ENCODE data around the gene PALM.
A peak's percentile ranks its signal among the peaks of the same experiment; 100 is the strongest.
"Not testable (repeated sequence)": the region's sequence is repeated elsewhere in the genome, so short reads cannot be mapped to it uniquely, and the experiment has no call there.

Gene PALM, protein sequence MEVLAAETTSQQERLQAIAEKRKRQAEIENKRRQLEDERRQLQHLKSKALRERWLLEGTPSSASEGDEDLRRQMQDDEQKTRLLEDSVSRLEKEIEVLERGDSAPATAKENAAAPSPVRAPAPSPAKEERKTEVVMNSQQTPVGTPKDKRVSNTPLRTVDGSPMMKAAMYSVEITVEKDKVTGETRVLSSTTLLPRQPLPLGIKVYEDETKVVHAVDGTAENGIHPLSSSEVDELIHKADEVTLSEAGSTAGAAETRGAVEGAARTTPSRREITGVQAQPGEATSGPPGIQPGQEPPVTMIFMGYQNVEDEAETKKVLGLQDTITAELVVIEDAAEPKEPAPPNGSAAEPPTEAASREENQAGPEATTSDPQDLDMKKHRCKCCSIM

GRCh38 chr19:708154-709143 lies at the start of gene PALM:
TSS of gene PALM (plus strand) at chr19:708935. CDS start at chr19:709147, 212 bp downstream.
- Histone ChIP-seq H3K27me3 (ENCODE audit: control insufficient read depth, insufficient read depth, low read length) (no peaks in the 10 kb centered on the region), H3K4me3 (ENCODE audit: low read length) (peak within 1 kb of the TSS; percentile 60; the same call in 1 of the 2 replicates), H3K27ac (ENCODE audit: low read length) (no peak within 1 kb of the TSS), H3K36me3 (ENCODE audit: control insufficient read depth, insufficient read depth, low read length) (no peaks in the 10 kb centered on the region), H3K4me1 (ENCODE audit: control insufficient read depth, insufficient read depth, low read length) (peaks cover 2% of the 10 kb centered on the region; the same call in 1 of the 2 replicates), H3K9me3 (ENCODE audit: control insufficient read depth, insufficient read depth, low read length) (no peaks in the 10 kb centered on the region)
- no CpG with 5 or more reads among the region's 93 CpGs for WGBS (ENCODE audit: insufficient coverage, insufficient read length)
- DNase-seq (ENCODE audit: low read depth, low spot score) = no peak

DNA sequence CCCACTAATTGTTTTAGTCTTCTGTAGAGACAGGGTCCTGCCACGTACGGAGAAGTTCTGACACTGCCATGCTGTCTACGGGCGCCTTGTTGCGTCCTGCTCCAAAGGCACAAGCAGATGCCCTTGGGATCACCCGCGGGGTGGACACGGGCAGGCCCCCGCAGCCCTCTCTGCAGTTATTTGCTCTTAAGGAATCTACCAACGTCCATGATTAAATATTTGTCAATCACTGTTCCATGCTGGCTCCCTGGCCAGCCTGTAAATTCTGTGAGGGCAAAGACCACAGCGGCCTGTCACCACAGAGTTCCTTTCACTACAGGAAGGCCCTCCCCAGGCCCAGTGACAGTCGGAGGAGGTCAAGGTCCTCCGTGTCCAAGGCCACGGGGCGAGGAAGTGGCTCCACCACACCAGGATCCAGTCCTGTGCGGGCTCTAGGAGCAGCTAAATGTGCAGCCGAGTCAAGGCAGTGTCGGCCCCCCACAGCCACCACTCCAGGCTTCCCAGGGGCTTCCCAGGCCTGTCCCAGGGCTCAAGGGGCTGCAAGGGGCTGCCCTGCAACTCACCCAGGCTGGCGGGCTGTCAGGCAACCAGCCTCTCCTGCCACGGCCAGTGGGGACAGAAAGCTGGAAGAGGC lies 47.8 kb upstream of the PALM start:
- WGBS (ENCODE audit: insufficient coverage, insufficient read length) = no CpG with 5 or more reads among the region's 20 CpGs
- H3K27me3 ChIP-seq (ENCODE audit: control insufficient read depth, insufficient read depth, low read length) = no peaks in the 10 kb centered on the region
- no peak overlapping the region for H3K27ac ChIP-seq (ENCODE audit: low read length)
- H3K4me3 ChIP-seq (ENCODE audit: low read length) = no peak overlapping the region
- no peak for DNase-seq (ENCODE audit: low read depth, low spot score)
- peaks cover 2% of the 10 kb centered on the region; the same call in 1 of the 2 replicates for H3K4me1 ChIP-seq (ENCODE audit: control insufficient read depth, insufficient read depth, low read length)
- H3K9me3 ChIP-seq (ENCODE audit: control insufficient read depth, insufficient read depth, low read length) = no peaks in the 10 kb centered on the region
- H3K36me3 ChIP-seq (ENCODE audit: control insufficient read depth, insufficient read depth, low read length) = no peaks in the 10 kb centered on the region; the same call in 1 of the 2 replicates

DNA sequence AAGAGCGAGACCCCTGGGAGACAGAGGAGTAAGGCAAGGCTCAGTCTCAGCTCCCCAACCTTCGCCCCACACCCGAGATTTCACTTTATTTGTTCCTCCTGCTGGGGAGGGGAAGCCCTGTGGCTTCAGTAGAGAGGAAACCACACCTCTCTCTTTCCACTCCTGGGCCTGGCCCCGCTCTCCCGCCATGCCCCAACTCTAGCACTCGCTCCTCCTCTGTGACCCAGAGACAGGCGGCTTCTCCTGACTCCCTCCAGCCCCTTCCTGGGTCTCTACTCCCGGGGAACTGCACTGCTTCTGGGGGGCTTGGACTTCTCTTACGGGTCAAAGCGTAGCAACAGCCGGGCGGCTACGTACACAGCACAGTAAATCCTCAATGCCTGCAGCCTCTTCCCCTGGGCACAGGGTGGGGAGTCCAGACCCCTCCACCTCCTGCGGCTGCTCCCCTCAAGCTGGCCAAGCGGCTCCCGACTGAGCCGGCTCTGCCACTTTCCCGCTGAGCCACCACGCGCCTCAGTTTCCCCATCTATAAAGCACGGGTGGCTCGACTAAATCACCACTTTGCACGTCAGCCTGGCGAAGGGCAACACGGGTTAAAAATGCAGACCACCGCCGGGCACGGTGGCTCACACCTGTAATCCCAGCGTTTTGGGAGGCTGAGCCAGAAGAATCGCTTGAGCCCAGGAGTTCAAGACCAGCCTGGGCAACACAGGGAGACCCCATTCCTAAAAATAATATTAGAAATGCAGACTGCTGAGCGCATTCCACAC lies 47.1 kb upstream of the PALM start:
- Histone ChIP-seq H3K4me1 (ENCODE audit: control insufficient read depth, insufficient read depth, low read length) (peaks cover 2% of the 10 kb centered on the region; the same call in 1 of the 2 replicates), H3K36me3 (ENCODE audit: control insufficient read depth, insufficient read depth, low read length) (no peaks in the 10 kb centered on the region; the same call in 1 of the 2 replicates), H3K27me3 (ENCODE audit: control insufficient read depth, insufficient read depth, low read length) (no peaks in the 10 kb centered on the region), H3K27ac (ENCODE audit: low read length) (no peak overlapping the region), H3K9me3 (ENCODE audit: control insufficient read depth, insufficient read depth, low read length) (no peaks in the 10 kb centered on the region), H3K4me3 (ENCODE audit: low read length) (peak overlapping the region; percentile 93; the same call in 1 of the 2 replicates)
- no CpG with 5 or more reads among the region's 31 CpGs for WGBS (ENCODE audit: insufficient coverage, insufficient read length)
- DNase-seq (ENCODE audit: low read depth, low spot score) = no peak

DNA sequence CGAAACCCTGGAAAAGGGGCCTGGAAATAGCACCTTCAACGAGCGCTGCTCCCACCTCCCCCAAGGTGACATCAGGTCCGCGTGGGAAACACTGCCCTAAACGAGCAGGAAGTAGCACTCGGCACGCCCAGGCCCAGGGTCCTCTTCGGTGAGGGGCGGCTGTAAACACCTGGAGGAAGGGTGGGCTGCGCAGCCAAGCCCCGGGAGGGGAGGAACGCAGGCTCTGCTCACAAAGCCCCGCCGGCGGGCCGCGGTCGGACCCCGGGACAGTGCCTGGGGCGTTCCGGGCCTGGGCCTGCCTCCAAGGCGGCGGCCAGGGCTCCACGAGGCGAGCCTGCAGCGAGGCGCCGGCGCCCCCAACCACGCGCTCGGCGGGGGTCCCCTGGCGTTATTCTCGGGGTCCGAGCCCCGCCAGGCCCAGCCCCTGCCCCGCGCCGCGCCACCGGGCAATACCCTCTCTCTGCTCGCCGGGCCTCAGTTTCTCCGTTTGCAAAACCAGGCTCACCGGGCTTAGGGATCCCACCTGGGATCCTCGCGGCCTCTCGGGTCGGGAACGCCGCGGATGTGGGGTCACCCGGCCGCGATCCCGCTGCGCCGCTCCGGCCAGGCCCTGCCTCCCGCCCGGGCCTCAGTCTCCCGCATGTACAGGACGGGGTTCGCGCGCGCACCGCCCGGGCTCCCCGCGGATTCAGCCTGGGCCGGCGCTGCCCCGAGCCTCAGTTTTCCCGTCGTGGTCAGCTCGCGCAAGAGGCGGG lies 46.4 kb upstream of the PALM start:
- H3K4me1 ChIP-seq (ENCODE audit: control insufficient read depth, insufficient read depth, low read length) = peaks cover 2% of the 10 kb centered on the region; the same call in 1 of the 2 replicates
- no peaks in the 10 kb centered on the region; the same call in 1 of the 2 replicates for H3K36me3 ChIP-seq (ENCODE audit: control insufficient read depth, insufficient read depth, low read length)
- no peaks in the 10 kb centered on the region for H3K9me3 ChIP-seq (ENCODE audit: control insufficient read depth, insufficient read depth, low read length)
- no CpG with 5 or more reads among the region's 81 CpGs for WGBS (ENCODE audit: insufficient coverage, insufficient read length)
- H3K4me3 ChIP-seq (ENCODE audit: low read length) = peak overlapping the region; percentile 93
- no peaks in the 10 kb centered on the region for H3K27me3 ChIP-seq (ENCODE audit: control insufficient read depth, insufficient read depth, low read length)
- H3K27ac ChIP-seq (ENCODE audit: low read length) = no peak overlapping the region
- DNase-seq (ENCODE audit: low read depth, low spot score) = no peak

DNA sequence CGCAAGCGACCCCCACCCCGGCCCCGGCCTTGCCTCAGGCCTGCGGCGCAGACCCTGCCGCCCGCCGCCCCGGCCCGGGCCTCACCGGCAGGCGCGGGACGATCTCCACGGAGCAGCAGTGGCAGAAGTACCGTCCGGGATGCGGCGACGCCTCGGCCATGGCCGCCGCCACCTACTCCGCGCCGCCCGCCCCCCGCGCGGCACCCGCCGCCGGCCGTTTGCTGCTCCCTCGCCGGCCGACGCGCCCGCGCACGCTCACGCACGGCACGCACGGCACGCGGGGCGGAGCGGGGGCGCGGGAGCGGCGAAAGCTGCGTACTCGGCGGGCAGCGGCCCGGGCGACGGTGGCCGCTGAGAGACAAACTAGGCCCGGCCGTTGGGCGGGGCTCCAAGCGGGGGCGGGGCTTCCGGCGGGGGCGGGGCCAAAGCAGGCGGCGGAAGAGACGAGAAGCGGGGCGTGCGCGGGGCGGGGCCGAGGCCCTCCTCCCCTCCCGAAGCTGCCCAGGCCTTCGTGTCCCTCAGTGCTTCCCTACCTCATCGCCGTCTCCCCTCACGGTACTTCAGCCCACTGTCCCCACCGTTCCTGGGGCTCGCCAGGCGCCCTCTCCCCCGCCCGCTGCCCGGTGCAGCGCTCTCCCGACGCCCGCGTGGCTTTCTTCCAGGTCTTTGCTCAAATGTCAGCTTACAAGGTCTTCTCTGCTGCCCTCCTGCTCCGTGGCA lies 45.6 kb upstream of the PALM start, which contains the start of gene RNF126:
RNF126 (minus strand) TSS at position 253 of the 720 bp plus-strand sequence; CDS start at position 160, 93 bp downstream.
- no peaks in the 10 kb centered on the region; the same call in 1 of the 2 replicates for H3K36me3 ChIP-seq (ENCODE audit: control insufficient read depth, insufficient read depth, low read length)
- H3K9me3 ChIP-seq (ENCODE audit: control insufficient read depth, insufficient read depth, low read length) = no peaks in the 10 kb centered on the region
- H3K27ac ChIP-seq (ENCODE audit: low read length) = no peak within 1 kb of the TSS
- WGBS (ENCODE audit: insufficient coverage, insufficient read length) = no CpG with 5 or more reads among the region's 97 CpGs
- 0 out of 2 replicates have a peak, but pooled peaks cover 2% of the 10 kb centered on the region for H3K4me1 ChIP-seq (ENCODE audit: control insufficient read depth, insufficient read depth, low read length)
- DNase-seq (ENCODE audit: low read depth, low spot score) = peak; percentile 63
- H3K4me3 ChIP-seq (ENCODE audit: low read length) = peak within 1 kb of the TSS; percentile 93
- H3K27me3 ChIP-seq (ENCODE audit: control insufficient read depth, insufficient read depth, low read length) = no peaks in the 10 kb centered on the region

DNA sequence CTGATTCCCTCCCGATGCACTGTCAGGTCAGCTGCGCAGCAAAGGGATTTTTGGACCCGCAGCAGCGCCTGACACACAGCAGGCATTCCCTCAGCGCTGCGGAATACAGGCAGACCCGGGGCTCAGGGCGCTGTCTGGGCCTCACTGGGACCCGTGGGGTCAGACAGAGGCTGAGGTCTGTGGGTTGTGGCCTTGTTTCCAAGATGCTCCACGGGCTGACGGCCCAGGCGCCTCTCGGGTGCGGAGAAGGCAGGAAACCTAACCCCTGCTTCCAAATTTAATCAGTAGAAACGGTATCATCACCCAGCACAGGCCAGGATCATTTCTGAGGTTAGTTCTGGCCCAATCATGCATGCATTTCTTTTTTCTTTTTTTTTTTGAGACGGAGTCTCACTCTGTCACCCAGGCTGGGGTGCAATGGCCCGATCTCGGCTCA lies 45.0 kb upstream of the PALM start:
- Histone ChIP-seq H3K36me3 (ENCODE audit: control insufficient read depth, insufficient read depth, low read length) (no peaks in the 10 kb centered on the region), H3K27ac (ENCODE audit: low read length) (no peak overlapping the region), H3K4me1 (ENCODE audit: control insufficient read depth, insufficient read depth, low read length) (0 out of 2 replicates have a peak, but pooled peaks cover 2% of the 10 kb centered on the region), H3K9me3 (ENCODE audit: control insufficient read depth, insufficient read depth, low read length) (no peaks in the 10 kb centered on the region), H3K27me3 (ENCODE audit: control insufficient read depth, insufficient read depth, low read length) (no peaks in the 10 kb centered on the region), H3K4me3 (ENCODE audit: low read length) (no peak overlapping the region; the same call in 1 of the 2 replicates)
- no CpG with 5 or more reads among the region's 18 CpGs for WGBS (ENCODE audit: insufficient coverage, insufficient read length)
- DNase-seq (ENCODE audit: low read depth, low spot score) = no peak

DNA sequence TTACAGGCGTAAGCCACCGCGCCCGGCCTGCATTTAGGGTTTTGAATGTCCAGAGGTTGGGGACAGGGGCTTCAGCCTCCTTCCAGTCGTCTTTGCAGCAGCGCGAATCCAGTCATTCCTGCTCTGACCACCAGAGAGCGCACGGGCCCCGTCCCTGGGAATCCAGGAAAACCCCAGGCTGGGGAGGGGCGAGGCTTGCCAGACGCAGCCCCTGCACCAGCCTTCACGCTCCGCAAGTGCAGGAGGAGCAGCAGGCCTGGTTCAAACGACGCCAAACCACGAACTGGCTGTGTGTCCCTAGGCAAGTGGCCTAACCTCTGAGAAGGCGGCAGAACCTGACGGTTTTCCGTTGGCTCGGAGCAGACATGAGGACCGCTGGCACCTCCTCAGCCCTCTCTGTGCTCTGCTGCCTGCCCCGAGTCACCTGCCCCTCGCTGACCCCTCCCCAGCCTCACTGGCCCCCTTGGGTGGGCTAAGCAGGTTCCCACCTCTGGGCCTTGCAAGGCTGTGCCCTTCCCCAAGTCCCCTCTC lies 43.8 kb upstream of the PALM start:
- Histone ChIP-seq H3K9me3 (ENCODE audit: control insufficient read depth, insufficient read depth, low read length) (no peaks in the 10 kb centered on the region), H3K4me1 (ENCODE audit: control insufficient read depth, insufficient read depth, low read length) (0 out of 2 replicates have a peak, but pooled peaks cover 2% of the 10 kb centered on the region), H3K27me3 (ENCODE audit: control insufficient read depth, insufficient read depth, low read length) (no peaks in the 10 kb centered on the region), H3K27ac (ENCODE audit: low read length) (no peak overlapping the region), H3K36me3 (ENCODE audit: control insufficient read depth, insufficient read depth, low read length) (no peaks in the 10 kb centered on the region), H3K4me3 (ENCODE audit: low read length) (no peak overlapping the region)
- no CpG with 5 or more reads among the region's 24 CpGs for WGBS (ENCODE audit: insufficient coverage, insufficient read length)
- DNase-seq (ENCODE audit: low read depth, low spot score) = peak; percentile 79

DNA sequence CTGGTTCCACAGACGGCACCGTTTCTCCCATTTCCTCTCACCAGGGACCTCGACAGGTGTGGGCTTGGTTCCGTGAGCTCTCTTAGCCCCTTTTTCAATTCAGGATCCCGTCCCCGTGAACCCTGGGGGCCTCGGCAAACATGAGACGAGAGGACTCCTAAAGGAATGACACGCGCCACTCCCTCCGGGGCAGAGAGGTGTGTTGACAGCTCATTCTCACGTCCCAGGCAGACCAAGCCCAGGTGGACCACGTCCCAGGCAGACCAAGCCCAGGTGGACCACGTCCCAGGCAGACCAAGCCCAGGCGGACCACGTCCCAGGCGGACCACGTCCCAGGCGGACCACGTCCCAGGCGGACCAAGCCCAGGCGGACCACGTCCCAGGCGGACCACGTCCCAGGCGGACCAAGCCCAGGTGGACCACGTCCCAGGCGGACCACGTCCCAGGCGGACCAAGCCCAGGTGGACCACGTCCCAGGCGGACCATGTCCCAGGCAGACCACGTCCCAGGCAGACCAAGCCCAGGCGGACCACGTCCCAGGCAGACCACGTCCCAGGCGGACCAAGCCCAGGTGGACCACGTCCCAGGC lies 41.7 kb upstream of the PALM start:
- H3K9me3 ChIP-seq (ENCODE audit: control insufficient read depth, insufficient read depth, low read length); H3K4me3 ChIP-seq (ENCODE audit: low read length); H3K27ac ChIP-seq (ENCODE audit: low read length); H3K4me1 ChIP-seq (ENCODE audit: control insufficient read depth, insufficient read depth, low read length); H3K27me3 ChIP-seq (ENCODE audit: control insufficient read depth, insufficient read depth, low read length); DNase-seq (ENCODE audit: low read depth, low spot score); H3K36me3 ChIP-seq (ENCODE audit: control insufficient read depth, insufficient read depth, low read length): not testable (repeated sequence)
- no CpG with 5 or more reads among the region's 38 CpGs for WGBS (ENCODE audit: insufficient coverage, insufficient read length)
